Measurements from ENCODE around the gene KRTAP12-4. TPM values are rescaled to one million over a fixed set of nuclear protein-coding genes. Genes with fewer than 3 reads are reported as not detected.
"Not testable (repeated sequence)": the region's sequence is repeated elsewhere in the genome, so short reads cannot be mapped to it uniquely, and the experiment has no call there.

KRTAP12-4 gene
- total RNA-seq, 2 donors from 2014 or later, result not detected

DNA sequence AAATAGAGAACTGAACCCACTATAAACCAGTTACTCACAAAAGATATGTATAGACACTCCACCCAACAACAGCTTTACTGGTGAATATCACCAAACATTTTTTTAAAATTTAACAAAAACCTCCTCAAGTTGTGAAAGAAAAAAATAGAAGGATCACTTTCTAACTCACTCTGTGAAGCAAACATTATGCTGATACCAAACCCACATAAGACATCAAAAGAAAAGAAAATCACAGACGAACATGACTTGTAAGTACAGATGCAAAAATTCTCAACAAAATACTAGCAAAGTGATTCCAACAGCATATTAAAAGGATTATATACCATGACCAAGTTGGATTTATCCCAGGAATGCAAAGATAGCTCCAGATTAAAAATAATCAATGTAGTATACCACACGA lies 37.2 kb upstream of the KRTAP12-4 start:
- intact Hi-C loops (cut with DNase I), result no loop called here
- no peaks in the 10 kb centered on the region for H3K4me1 ChIP-seq
- no peak overlapping the region for H3K9ac ChIP-seq (ENCODE audit: low read depth in 2 of 2, low read length in 2 of 2)
- H3K27me3 ChIP-seq, result no peaks in the 10 kb centered on the region
- TF ChIP-seq, protein P1, sequence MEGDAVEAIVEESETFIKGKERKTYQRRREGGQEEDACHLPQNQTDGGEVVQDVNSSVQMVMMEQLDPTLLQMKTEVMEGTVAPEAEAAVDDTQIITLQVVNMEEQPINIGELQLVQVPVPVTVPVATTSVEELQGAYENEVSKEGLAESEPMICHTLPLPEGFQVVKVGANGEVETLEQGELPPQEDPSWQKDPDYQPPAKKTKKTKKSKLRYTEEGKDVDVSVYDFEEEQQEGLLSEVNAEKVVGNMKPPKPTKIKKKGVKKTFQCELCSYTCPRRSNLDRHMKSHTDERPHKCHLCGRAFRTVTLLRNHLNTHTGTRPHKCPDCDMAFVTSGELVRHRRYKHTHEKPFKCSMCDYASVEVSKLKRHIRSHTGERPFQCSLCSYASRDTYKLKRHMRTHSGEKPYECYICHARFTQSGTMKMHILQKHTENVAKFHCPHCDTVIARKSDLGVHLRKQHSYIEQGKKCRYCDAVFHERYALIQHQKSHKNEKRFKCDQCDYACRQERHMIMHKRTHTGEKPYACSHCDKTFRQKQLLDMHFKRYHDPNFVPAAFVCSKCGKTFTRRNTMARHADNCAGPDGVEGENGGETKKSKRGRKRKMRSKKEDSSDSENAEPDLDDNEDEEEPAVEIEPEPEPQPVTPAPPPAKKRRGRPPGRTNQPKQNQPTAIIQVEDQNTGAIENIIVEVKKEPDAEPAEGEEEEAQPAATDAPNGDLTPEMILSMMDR (IDR thresholded peaks at IDR 0.05), result no peak
- no peak for DNase-seq
- no peak overlapping the region for H3K4me3 ChIP-seq
- H3K36me3 ChIP-seq, result no peaks in the 10 kb centered on the region
- no peaks in the 10 kb centered on the region for H3K9me3 ChIP-seq
- no peak overlapping the region for H3K27ac ChIP-seq

DNA sequence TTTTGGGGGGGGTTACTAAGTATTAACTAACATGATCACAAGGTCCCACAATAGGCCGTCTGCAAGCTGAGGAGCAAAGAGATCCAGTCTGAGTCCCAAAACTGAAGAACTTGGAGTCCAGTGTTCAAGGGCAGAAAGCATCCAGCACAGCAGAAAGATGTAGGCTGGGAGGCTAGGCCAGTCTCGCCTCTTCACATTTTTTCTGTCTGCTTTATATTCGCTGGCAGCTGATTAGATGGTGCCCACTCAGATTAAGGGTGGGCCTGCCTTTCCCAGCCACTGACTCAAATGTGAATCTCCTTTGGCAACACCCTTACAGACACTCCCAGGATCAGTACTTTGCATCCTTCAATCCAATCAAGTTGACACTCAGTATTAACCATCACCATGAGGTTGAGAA lies 35.3 kb upstream of the KRTAP12-4 start:
- H3K27me3 ChIP-seq; intact Hi-C loops (cut with DNase I); H3K4me1 ChIP-seq; H3K36me3 ChIP-seq; H3K9me3 ChIP-seq; H3K9ac ChIP-seq (ENCODE audit: low read depth in 2 of 2, low read length in 2 of 2); H3K4me3 ChIP-seq; H3K27ac ChIP-seq; DNase-seq: not testable (repeated sequence)

DNA sequence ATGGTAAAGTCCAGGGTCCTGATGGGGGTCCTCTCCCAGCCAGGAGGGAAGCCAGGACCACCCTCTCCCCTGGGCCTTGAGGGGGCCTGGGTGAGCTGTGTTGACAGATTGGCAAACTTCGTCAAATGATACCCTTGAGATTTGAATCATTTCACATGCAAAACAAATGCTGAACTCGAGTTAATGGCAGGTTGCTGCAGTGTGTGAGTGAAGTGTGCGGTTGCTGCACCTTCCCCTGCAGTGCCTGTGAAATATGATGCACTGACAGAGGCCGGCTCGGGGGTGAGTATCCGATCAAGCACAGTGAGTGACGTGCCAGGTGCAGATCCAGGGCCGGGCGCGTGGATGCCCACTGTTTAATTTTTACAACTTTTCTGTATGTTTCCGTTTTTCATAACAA lies 33.2 kb upstream of the KRTAP12-4 start:
- intact Hi-C loops (cut with DNase I), result no loop called here
- no peak overlapping the region for H3K27ac ChIP-seq
- TF ChIP-seq, protein P1 (IDR thresholded peaks at IDR 0.05), result no peak
- H3K9ac ChIP-seq (ENCODE audit: low read depth in 2 of 2, low read length in 2 of 2), result no peak overlapping the region
- H3K36me3 ChIP-seq, result no peaks in the 10 kb centered on the region
- no peaks in the 10 kb centered on the region for H3K9me3 ChIP-seq
- DNase-seq, result no peak
- H3K4me3 ChIP-seq, result no peak overlapping the region
- no peaks in the 10 kb centered on the region for H3K27me3 ChIP-seq
- no peaks in the 10 kb centered on the region for H3K4me1 ChIP-seq

DNA sequence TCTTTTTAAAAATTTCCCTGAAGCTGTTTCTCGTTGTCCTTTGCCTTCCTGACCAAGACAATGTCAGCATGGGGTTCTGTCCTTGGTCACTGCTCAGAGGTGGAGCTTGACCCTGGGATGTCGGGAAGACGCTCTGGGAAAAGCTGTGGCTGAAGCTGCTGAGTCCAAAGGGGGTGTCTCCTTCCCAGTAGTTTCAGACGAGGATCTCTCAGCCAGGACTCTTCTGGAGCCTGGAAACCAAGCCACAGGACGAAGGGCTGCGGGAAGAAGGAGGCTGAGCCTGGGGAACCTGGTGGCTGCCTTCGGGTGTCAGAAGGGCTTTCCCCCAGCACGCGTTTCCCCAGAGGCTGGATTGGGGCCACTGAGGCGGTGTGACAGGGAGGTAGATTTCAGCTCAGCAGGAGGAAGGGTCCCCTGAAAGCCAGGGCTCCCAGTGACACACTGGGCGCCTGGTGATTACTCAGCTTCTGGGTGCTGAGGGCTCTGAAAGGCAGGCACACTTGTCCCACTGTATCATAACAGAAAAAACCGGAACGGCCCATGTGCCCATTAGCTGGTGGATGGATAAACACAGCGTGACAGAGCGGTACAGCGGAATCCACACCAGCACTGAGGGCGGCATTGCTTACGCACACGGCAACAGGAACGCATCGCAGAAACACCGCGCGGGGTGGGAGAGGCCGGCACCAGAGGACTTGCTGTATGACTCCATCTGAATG lies 32.5 kb upstream of the KRTAP12-4 start:
- Histone ChIP-seq H3K4me1 (no peaks in the 10 kb centered on the region), H3K9ac (ENCODE audit: low read depth in 2 of 2, low read length in 2 of 2) (no peak overlapping the region), H3K27me3 (no peaks in the 10 kb centered on the region), H3K4me3 (no peak overlapping the region), H3K27ac (no peak overlapping the region), H3K9me3 (no peaks in the 10 kb centered on the region), H3K36me3 (no peaks in the 10 kb centered on the region)
- intact Hi-C loops (cut with DNase I), result no loop called here
- DNase-seq, result no peak
- TF ChIP-seq, protein P1 (IDR thresholded peaks at IDR 0.05), result no peak

DNA sequence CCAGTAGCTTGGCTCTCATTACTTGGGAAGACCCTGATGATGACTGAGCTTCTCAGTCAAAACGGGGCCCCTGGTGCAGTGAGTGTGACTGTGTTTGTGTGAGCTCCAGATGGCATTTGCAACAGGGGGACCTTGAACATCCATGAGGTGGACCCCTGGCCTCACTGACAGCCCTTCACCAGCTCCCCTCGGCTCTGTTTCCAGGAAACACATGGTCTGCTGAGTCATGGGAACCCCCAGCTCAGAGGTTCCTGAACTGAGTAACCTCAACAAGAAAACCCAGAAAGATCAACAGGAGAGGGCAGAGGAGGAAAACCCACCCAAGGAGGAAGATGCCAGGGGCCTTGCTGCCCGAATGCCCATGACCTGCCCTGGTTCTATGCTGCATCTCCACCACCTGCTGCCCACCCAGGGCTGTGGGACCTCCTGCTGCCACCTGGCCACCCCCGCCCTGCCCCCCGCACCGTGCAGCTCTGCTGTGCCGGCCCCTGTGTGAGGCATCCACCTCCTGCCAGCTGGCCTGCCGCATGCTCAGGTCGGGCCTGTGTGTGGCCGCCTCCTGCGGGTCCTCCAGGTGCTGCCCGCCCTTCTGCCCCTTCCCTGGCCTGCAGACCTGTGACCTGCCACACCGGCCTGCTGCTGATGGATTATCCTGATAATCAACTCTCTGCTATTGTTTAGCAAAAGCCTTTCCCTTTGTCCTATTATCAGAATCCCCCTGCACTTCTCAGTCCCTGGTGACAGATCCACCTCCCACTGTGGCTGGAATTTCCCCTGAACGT lies 31.7 kb upstream of the KRTAP12-4 start:
- no peak for DNase-seq
- intact Hi-C loops (cut with DNase I), result no loop called here
- no peaks in the 10 kb centered on the region for H3K27me3 ChIP-seq

DNA sequence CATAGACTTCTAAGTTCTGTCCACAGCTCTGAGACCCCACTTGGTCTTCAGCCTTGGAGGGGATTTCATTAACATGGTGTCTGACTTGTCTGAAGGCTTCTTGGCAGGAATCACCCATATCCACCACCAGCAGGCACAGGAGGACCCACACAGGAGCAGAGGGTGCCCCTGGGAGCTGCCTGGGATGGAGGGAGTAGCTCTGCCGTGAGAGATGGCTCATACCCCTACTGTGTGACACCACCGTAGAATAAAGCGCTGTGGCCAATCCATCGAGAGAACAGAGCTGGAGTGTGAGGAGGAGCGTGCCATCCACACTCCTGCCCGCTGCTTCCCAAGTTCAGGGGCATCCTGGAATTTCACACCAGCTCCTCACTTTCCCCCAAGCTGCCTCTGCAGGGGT lies 30.6 kb upstream of the KRTAP12-4 start:
- H3K27ac ChIP-seq; H3K4me3 ChIP-seq; H3K27me3 ChIP-seq; H3K9ac ChIP-seq (ENCODE audit: low read depth in 2 of 2, low read length in 2 of 2); DNase-seq; H3K36me3 ChIP-seq; H3K9me3 ChIP-seq; H3K4me1 ChIP-seq; intact Hi-C loops (cut with DNase I): not testable (repeated sequence)

More for the DNA sequence above, 31.7 kb upstream of the KRTAP12-4 start:
- Histone ChIP-seq H3K27ac (no peak overlapping the region), H3K9ac (ENCODE audit: low read depth in 2 of 2, low read length in 2 of 2) (no peak overlapping the region), H3K4me1 (no peaks in the 10 kb centered on the region), H3K36me3 (no peaks in the 10 kb centered on the region), H3K4me3 (no peak overlapping the region), H3K9me3 (no peaks in the 10 kb centered on the region)
- TF ChIP-seq, protein P1 (IDR thresholded peaks at IDR 0.05), result no peak
